MM.1S (cell line): ENCODE data around the gene VRK2.

ENCODE experiments used
- EZH2 ChIP-seq: fragments of 300-600 bp; sonication (generic); optimal IDR thresholded peaks from 2 replicates; pipeline ENCODE3; 2017; ENCODE audit warnings: low read depth, mild to moderate bottlenecking, antibody characterized with exemption, low read length, mixed read lengths
- TF ChIP-seq, protein P1 (sequence below): fragments of 300-600 bp; sonication (generic); IDR thresholded peaks from 2 replicates; pipeline ENCODE4 v1.5.1; 2016; ENCODE audit warnings: antibody characterized with exemption, low read length, mixed read lengths

DNA sequence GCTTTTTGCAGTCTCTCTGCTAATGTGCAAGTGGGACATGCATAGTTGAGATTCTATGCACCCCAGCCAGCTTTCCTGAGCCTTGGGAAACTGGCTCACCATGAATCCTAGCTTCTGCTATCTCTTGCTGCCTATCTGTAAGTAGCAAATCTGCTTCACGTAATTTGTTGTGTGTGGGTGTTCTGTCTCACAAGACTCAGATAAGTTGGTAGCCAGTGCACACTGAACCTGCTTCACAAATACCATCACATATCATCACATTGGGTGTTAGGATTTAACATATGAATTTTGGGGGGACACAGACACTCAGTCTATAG is 13.9 kb upstream of the VRK2 start:
- TF ChIP-seq, protein P1, sequence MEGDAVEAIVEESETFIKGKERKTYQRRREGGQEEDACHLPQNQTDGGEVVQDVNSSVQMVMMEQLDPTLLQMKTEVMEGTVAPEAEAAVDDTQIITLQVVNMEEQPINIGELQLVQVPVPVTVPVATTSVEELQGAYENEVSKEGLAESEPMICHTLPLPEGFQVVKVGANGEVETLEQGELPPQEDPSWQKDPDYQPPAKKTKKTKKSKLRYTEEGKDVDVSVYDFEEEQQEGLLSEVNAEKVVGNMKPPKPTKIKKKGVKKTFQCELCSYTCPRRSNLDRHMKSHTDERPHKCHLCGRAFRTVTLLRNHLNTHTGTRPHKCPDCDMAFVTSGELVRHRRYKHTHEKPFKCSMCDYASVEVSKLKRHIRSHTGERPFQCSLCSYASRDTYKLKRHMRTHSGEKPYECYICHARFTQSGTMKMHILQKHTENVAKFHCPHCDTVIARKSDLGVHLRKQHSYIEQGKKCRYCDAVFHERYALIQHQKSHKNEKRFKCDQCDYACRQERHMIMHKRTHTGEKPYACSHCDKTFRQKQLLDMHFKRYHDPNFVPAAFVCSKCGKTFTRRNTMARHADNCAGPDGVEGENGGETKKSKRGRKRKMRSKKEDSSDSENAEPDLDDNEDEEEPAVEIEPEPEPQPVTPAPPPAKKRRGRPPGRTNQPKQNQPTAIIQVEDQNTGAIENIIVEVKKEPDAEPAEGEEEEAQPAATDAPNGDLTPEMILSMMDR = no peak
- TF ChIP-seq EZH2 = no peak
